Erythroblast (primary cell): ENCODE results near the gene PEX16.
A peak's percentile ranks its signal among the peaks of the same experiment; 100 is the strongest.

Experiments used
- DNase-seq, 2 experiments: peaks; one replicate each; lab custom pipeline; 2025; lab: John Stamatoyannopoulos, UW
- GATA1 ChIP-seq: IDR thresholded peaks from 2 replicates; pipeline ENCODE4 v1.6.1; 2011; ENCODE audit warnings: low read depth, mild to moderate bottlenecking, control low read depth, low read length, moderate library complexity
- POLR2A ChIP-seq: IDR thresholded peaks from 2 replicates; pipeline ENCODE4 v1.6.1; 2011; ENCODE audit warnings: mild to moderate bottlenecking, low read length

Gene PEX16

DNA sequence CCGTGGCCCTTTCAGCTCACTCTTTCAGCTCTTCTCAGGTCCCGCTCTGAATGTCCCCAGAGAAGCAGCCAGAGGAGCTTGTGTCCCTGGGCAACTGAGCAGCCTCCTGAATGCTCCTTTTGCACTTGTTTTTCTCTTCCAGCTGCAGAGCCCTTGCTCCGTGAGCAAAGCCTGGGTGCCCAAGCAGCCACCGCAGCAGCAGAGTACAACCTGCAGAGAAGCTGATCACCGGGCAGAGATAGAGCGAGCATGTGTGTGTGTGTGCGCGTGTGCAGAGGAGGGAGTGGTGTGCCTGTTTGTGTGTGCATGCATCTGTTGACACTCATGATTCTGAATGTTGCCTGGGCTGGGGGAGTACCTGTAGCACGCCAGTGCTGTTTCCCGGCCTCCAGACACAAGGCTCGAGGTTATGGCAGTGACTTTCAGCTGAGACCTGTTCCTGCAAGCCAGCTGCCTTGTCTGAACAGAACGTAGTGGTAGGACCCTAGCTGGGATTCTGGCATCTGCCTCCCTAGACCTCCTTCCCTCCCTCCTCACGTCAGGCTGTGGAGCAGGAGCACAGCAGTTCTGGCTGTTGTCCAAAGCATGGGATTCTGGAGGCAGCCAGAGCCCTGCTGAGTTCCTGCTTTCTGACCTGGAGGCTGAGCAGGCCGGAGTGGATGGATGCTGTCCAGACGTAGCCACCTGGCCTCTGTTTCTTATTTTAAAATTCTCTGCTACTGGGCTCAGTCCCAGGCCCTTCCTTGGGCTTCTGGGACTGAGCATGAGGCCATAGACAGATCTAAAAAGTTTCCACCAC lies 36.7 kb downstream of the PEX16 start:
- TF ChIP-seq GATA1 = no peak
- no peak for TF ChIP-seq POLR2A
- DNase-seq = no peak

DNA sequence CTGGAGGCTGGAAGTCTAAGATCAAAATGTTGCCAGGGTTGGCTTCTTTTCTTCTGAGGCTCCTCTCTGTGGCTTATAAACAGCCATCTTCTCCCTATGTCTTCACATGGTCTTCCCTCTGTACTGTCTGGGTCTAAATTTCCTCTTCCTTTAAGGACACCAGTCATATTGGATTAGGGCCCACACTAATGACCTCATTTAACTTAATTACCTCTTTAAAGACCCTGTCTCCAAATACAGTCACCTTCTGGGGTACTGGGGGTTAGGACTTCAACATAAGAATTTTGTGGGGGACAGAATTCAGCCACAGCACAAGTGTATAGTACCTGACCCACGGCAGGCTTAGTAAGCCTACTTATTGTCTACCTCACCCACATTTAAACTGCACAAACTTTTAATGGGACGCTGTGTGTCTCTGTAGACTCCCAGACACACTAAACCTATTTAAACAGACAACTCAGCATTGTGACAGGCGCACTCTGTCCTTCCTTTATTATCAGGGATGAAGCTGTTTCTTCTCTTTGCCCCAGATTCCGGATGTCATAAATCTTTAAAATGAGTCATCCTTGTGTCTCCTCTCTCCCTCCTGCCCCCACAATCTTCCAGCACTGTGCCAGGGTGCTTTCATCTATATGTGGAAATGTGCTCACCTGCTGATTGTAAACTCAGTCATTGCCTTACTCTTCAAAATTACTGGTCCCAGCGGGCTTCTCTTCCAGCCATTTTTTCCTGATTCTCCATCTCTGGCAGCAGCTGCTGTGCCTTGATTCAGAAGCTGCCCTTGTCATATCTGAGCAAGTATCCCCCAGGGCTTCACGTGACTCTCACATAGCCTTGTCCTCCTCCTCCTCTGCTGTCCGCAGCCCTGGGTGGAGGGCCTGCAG lies 37.6 kb downstream of the PEX16 start:
- DNase-seq = no peak
- no peak for TF ChIP-seq POLR2A
- TF ChIP-seq GATA1 = no peak

DNA sequence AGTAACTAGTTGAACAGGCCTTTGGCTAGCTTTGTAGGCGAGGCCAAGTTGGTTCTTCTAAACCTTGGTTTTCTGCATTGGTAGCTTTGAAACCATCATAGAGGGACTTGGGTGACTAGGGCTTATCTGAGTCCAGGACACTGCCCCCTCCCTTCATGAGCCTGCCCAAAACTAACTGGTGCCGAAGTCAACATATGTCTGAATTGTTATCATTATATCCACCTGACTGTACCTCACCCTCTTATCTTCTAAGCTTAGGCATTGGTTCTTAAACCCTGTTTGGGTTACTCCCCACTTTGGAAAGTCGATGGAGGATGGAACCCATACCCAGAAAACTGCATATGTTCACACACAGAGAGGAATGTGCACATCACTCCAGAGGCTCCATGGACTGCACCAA lies 39.8 kb downstream of the PEX16 start:
- peak in 1 of 2 experiments; percentile 24 for DNase-seq
- TF ChIP-seq GATA1 (no peak), POLR2A (no peak)

DNA sequence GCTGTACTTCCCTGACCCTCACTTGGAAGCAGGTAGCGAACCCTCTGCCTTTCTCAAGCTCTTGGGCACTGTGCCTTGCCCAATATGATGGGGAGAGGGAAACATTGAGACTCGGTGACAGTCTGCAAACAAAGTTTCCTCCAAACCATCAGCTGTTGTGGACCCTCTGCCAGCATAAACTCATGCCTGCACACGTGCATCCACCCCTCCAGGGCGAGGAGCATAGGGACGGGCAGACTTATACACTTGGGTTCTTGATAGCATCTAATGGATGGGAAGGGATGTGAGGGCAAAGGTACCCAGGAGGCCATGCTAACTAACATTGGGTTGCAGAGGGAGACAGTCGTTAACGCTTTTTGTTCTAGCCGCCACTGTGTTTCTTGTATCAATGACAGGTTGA lies 40.5 kb downstream of the PEX16 start:
- no peak for TF ChIP-seq GATA1
- DNase-seq = no peak

DNA sequence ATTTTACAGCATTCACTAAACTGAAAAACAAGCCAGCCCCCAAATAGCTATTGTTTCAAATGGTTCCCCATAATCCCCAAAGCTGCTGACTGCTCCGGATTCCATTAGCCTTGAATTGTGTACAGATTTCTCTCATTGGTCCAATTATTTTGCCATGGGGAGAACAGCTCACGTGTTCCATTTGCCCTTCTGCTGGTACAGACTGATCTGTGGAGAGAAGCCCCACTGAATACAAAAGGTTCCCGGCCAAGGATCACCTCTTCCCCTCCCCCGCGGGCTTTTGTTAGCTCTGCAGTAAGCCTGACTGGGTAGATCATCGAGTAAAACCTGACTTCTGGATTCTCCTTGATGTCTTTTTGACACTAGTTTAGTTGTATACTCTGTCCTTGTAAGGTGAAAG lies 41.3 kb downstream of the PEX16 start:
- DNase-seq = no peak
- TF ChIP-seq POLR2A (no peak), GATA1 (no peak)

DNA sequence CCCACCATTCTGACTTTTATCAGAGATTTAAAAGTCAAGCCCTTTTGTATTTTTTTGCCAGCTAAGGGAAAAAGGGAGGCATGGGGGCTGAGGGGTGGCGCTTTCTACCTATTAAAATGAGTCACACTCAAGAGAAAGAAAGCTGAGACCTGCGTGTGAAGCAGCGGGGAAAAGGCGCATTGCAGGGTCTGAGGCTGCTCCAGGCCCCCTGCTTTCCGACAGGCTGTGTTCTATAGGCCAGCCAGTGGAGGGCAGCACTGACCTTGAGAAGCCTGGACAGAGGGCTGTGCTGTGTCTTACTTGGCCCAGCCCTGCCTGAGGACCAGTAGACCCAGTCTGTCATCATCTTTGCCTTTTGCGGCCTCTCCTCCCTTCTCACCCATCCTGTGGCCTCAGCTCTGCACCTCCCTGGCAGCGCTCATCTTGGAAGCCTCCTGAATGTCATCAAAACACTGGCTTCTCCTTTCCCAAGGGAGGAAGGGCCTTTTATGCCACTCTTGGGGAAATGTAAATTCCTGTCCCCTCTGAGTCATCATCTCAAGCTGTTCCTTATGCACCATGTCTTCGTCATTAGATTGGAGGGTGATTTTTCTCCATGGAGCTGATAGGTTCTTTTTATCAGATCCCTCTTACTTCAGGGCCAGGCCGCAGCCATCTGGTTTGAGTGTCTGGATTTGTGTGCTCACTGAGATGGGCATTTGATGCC lies 44.9 kb downstream of the PEX16 start:
- TF ChIP-seq GATA1 (no peak), POLR2A (no peak)
- peak; percentile 61 to 78 for DNase-seq

DNA sequence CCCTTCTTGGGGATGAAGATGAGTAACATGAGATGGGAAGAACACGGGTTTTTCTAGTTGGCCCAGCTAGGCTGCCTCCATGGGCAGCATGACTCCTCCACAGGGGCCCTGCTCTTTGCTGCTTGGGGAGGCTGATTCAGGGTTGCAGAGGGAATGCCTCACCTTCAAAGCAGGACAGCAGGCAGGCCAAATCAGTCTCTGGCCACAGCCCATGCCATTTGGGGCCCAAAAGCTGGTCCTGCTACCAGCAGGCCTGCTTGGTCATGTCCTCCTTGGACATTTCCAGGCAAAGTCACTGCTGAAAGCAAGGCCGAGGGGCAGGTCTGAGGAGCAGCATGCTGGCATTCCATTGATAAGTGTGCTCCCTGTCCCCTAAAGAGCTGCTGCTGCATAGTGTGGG lies 46.0 kb downstream of the PEX16 start:
- no peak for DNase-seq
- TF ChIP-seq POLR2A (no peak), GATA1 (no peak)

DNA sequence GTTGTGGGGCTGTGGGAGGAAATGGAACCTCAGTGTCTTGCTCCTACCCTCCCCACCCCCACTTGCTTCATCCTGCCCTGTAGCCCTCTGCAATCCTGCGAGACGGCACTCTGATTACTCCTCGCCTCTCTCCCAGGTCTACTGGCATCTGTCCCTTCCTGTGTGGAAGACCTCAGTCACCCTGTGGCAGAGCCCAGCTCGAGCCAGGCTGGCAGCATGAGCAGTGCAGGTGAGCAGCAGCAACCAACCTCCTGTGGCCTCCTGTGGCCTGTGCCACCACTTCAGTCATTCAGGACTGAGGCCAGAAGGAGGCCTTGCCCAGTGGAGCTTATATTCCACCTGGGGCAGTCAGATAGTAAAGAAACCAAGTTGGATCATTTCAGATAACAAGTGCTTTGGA lies 47.0 kb downstream of the PEX16 start:
- TF ChIP-seq POLR2A = no peak
- TF ChIP-seq GATA1 = no peak
- DNase-seq = no peak

DNA sequence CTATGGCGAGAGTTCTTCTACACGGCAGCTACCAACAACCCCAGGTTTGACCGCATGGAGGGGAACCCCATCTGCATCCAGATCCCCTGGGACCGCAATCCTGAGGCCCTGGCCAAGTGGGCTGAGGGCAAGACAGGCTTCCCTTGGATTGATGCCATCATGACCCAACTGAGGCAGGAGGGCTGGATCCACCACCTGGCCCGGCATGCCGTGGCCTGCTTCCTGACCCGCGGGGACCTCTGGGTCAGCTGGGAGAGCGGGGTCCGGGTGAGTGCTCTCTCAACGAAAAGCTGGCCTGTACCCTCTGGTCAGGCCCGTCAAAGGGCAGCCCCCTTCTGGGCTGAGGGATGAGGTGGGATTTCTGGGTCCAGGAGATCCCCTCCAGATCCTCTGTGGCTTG lies 48.1 kb downstream of the PEX16 start:
- TF ChIP-seq GATA1 (no peak), POLR2A (no peak)
- no peak for DNase-seq

DNA sequence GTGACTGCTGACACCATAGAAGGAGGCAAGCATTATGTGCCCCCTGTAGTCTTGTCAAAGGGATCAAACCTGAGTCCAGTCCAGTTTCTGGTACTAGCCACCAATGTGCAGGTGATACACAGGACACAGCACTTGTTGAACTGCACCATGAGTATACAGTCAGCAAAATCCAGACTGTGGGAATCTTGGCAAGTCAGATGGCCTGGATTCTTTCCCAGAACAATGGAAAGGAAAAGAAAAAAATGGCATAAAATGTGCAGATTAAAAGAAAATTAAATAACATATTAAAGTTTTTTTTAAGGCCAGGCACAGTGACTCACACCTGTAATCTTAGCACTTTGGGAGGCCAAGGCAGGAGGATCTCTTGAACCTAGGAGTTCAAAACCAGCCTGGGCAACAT lies 53.6 kb downstream of the PEX16 start:
- no peak for TF ChIP-seq GATA1
- no peak for TF ChIP-seq POLR2A
- no peak for DNase-seq

DNA sequence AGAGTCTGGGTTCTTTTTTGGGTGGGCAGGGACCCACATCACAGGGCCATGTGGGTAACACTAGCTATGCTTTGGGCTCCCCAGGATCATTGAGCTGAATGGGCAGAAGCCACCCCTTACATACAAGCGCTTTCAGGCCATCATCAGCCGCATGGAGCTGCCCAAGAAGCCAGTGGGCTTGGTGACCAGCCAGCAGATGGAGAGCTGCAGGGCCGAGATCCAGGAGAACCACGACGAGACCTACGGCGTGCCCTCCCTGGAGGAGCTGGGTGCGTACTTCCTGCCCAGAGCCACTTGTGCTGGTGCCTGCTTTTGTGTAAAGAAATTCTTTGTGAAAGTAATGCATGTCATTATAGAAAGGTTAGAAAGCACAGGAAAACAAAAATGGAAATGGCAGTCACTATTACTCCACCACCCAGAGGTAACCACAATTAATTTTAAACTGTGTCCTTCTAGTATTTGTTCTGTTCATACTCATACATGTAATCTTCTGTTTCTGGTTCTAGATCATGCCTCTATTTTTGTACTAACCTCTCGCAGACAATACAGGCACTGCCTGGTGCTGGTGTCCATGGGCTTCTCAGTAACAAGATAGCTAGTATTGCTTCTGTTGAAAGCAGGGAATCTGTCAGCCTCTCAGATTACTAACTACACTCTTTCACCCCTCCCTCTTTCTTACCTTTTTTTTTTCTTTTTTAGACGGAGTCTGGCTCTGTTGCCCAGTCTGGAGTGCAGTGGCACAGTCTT lies 56.7 kb downstream of the PEX16 start:
- TF ChIP-seq GATA1 (no peak), POLR2A (no peak)
- no peak for DNase-seq

DNA sequence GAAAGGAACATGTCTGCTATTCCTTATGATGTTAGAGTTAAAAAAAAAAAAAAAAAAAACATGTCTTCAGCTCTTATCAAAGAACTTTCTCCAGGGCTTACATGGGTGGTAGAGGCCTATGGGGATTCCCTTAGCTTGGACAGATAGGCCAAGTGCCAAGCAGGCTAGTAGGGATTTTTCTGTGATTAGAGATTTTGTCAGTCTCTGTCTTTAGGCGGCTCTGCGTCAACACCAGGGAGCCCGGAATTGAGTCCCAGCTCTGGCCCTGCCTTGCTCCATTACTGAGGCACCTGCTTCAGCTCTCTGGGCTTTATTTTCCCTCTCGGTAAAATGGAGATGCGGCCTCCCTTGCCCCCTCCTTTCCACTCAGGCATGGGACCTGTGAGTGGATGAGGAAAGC lies 57.3 kb downstream of the PEX16 start:
- TF ChIP-seq POLR2A = no peak
- TF ChIP-seq GATA1 = no peak
- peak in 1 of 2 experiments; percentile 18 for DNase-seq
